HL-60 (cell line): ENCODE data around the gene PARP6.
A peak's percentile ranks its signal among the peaks of the same experiment; 100 is the strongest.

Experiments used
- DNase-seq, 2 experiments: peaks; one replicate each; pipeline ENCODE4 v3.0.0-alpha.2; 2010 to 2020; ENCODE audit warnings: low read depth in 1 of 2, low spot score in 1 of 2
- H3K27ac ChIP-seq: fragments of 250-450 bp; sonication (Bioruptor Pico); replicated peaks from 2 replicates; pipeline ENCODE4 v1.5.1; 2020; ENCODE audit warnings: mild to moderate bottlenecking, moderate library complexity
- H3K27me3 ChIP-seq: fragments of 250-450 bp; sonication (Bioruptor Pico); 2 replicates; pipeline ENCODE4 v1.5.1; 2021; ENCODE audit warnings: mild to moderate bottlenecking, moderate library complexity; ENCODE audit not compliant: insufficient read depth, poor library complexity, severe bottlenecking
- H3K4me3 ChIP-seq: replicated peaks from 2 replicates; pipeline ENCODE4 v1.5.1; 2011; ENCODE audit warnings: mild to moderate bottlenecking, control low read depth, low read length; ENCODE audit not compliant: insufficient read depth
- GABPA ChIP-seq: IDR thresholded peaks from 2 replicates; pipeline ENCODE4 v1.6.1; 2012; ENCODE audit warnings: low read depth
- POLR2AphosphoS5 ChIP-seq: IDR thresholded peaks from 2 replicates; pipeline ENCODE4 v1.6.1; 2012; ENCODE audit warnings: low read depth
- SPI1 ChIP-seq: IDR thresholded peaks from 2 replicates; pipeline ENCODE4 v1.6.1; 2012; ENCODE audit warnings: low read depth, mild to moderate bottlenecking, borderline replicate concordance
- TF ChIP-seq, protein P1 (sequence below): IDR thresholded peaks from one replicate; pipeline ENCODE4 v1.5.1; 2011; ENCODE audit warnings: low read length, control low read depth, inconsistent platforms; ENCODE audit not compliant: insufficient read depth
- TF ChIP-seq, protein P2 (sequence below): IDR thresholded peaks from 2 replicates; pipeline ENCODE4 v1.6.1; 2012; ENCODE audit warnings: low read depth; ENCODE audit not compliant: insufficient replicate concordance

Gene PARP6

DNA sequence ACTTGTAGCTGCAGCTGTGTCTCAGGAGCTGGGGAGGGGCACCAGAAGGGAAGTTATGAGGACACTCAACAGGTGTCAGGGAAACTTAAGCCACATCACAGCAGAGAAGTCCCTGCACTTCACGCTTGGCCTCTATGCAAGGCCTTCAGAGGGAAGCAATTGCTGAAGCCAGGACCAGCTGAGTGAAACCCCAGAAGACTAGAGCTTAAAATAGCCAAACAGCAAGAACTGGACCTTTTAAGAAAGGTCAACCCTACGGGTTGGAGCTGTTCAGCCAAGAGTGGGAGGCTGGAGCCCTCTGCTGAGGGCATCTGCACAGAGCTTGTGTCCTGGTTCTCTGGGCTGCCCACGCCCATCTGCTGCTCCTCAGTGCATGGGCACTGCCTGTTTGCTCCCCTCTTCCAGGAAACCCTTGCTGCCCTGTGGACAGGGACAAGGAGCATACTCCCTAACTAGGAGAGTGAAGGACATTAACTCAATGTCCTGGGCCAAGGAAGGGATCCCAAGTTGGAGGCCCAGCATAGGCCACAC, 70.9 kb downstream of the PARP6 start:
- no peaks in the 10 kb centered on the region for H3K27me3 ChIP-seq
- H3K27ac ChIP-seq: no peak overlapping the region
- peak in 1 of 2 experiments; percentile 4 for DNase-seq
- H3K4me3 ChIP-seq: no peak overlapping the region
- TF ChIP-seq SPI1 (no peak), POLR2AphosphoS5 (no peak; the same call in 1 of the 2 replicates), GABPA (no peak)
- TF ChIP-seq, protein P1, sequence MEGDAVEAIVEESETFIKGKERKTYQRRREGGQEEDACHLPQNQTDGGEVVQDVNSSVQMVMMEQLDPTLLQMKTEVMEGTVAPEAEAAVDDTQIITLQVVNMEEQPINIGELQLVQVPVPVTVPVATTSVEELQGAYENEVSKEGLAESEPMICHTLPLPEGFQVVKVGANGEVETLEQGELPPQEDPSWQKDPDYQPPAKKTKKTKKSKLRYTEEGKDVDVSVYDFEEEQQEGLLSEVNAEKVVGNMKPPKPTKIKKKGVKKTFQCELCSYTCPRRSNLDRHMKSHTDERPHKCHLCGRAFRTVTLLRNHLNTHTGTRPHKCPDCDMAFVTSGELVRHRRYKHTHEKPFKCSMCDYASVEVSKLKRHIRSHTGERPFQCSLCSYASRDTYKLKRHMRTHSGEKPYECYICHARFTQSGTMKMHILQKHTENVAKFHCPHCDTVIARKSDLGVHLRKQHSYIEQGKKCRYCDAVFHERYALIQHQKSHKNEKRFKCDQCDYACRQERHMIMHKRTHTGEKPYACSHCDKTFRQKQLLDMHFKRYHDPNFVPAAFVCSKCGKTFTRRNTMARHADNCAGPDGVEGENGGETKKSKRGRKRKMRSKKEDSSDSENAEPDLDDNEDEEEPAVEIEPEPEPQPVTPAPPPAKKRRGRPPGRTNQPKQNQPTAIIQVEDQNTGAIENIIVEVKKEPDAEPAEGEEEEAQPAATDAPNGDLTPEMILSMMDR: no peak
- TF ChIP-seq, protein P2, sequence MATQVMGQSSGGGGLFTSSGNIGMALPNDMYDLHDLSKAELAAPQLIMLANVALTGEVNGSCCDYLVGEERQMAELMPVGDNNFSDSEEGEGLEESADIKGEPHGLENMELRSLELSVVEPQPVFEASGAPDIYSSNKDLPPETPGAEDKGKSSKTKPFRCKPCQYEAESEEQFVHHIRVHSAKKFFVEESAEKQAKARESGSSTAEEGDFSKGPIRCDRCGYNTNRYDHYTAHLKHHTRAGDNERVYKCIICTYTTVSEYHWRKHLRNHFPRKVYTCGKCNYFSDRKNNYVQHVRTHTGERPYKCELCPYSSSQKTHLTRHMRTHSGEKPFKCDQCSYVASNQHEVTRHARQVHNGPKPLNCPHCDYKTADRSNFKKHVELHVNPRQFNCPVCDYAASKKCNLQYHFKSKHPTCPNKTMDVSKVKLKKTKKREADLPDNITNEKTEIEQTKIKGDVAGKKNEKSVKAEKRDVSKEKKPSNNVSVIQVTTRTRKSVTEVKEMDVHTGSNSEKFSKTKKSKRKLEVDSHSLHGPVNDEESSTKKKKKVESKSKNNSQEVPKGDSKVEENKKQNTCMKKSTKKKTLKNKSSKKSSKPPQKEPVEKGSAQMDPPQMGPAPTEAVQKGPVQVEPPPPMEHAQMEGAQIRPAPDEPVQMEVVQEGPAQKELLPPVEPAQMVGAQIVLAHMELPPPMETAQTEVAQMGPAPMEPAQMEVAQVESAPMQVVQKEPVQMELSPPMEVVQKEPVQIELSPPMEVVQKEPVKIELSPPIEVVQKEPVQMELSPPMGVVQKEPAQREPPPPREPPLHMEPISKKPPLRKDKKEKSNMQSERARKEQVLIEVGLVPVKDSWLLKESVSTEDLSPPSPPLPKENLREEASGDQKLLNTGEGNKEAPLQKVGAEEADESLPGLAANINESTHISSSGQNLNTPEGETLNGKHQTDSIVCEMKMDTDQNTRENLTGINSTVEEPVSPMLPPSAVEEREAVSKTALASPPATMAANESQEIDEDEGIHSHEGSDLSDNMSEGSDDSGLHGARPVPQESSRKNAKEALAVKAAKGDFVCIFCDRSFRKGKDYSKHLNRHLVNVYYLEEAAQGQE: no peak

DNA sequence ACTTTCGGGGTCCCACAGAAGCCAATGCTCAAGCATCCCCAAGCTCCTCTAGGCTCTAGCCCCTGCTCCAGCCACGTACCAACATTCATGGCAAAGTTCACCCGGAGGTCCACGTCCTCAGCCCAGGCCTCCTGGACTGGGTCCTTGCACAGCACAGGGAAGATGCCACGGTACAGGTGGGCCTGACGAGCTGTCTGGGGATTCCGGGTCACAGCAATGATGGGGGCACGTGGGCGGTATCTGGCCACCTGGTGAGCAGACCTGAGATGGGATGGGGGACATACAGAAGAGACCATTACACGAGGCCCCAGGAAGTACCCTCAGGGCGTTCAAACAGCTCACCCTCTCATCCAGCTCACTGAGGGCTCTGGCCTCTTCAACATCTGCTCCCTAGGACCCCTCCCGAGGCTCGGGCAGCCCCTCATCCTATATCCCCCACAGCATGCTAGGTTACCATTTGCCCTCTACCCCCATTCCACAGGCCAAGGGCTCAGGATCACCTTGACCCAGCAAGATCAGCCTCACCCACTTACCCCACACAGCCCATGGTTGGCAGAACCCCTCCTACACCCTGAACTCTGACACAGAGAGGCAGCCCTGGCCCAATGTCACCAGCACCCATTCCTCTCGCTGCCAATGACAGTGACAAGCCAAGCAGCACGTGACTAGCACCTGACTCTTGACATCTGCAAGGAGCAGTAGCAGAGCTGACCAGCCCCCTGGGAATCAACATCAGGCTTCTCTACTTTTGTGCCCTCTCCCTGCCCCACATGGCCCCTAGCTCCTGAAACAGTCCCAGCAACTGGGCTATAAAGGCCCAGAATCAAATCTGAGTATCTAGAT, 71.7 kb downstream of the PARP6 start:
- H3K4me3 ChIP-seq: no peak overlapping the region
- H3K27me3 ChIP-seq: no peaks in the 10 kb centered on the region
- TF ChIP-seq, protein P2: no peak
- TF ChIP-seq POLR2AphosphoS5: no peak
- TF ChIP-seq, protein P1: no peak
- TF ChIP-seq GABPA: no peak
- no peak for TF ChIP-seq SPI1
- no peak overlapping the region for H3K27ac ChIP-seq
- peak in 1 of 2 experiments; percentile 3 for DNase-seq

DNA sequence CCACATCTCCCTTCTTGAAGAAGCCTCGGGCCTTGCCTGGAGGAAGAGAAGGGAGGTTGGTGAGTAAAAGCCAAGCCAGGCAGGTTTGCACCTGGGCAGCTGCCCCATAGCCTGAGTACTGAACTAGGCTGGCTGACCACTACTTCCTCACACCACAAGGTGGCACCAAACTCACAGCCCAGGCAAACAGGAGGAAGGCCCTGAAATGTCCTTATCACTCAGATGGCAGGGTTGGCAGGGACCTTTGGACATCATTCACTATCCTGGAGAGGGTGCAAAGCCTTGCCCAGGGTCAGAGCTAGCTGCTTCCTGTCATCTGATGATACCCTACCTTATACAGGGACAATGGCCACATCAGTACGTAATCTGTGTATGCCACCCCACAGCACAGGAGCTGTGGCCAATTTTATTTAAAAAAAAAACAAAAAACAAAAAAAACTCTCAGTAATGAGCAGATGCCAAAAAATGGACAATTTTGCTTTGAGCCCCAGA, 72.6 kb downstream of the PARP6 start:
- Histone ChIP-seq H3K27me3 (no peaks in the 10 kb centered on the region), H3K27ac (no peak overlapping the region), H3K4me3 (no peak overlapping the region)
- DNase-seq: peak; percentile 50 to 74
- TF ChIP-seq, protein P1: peak; percentile 94
- TF ChIP-seq, protein P2: no peak
- TF ChIP-seq POLR2AphosphoS5 (peak; percentile 60), SPI1 (0 out of 2 replicates have a peak, but pooled peaks have one; percentile 32), GABPA (no peak)
